Panc1 (cell line): Measurements from ENCODE around the gene PNP.

Experiments used
- POLR2AphosphoS5 ChIP-seq: IDR thresholded peaks from 2 replicates; pipeline ENCODE4 v1.6.1; 2012; ENCODE audit warnings: mild to moderate bottlenecking, low read depth, low read length, moderate library complexity
- SIN3A ChIP-seq: IDR thresholded peaks from 2 replicates; pipeline ENCODE4 v1.6.1; 2012; ENCODE audit warnings: low read depth, mild to moderate bottlenecking, low read length, moderate library complexity, borderline replicate concordance; ENCODE audit not compliant: insufficient read depth
- TF ChIP-seq, protein P1 (sequence below): fragments of 450-650 bp; IDR thresholded peaks from 2 replicates; pipeline ENCODE4 v1.5.1; 2017; ENCODE audit warnings: mild to moderate bottlenecking

DNA sequence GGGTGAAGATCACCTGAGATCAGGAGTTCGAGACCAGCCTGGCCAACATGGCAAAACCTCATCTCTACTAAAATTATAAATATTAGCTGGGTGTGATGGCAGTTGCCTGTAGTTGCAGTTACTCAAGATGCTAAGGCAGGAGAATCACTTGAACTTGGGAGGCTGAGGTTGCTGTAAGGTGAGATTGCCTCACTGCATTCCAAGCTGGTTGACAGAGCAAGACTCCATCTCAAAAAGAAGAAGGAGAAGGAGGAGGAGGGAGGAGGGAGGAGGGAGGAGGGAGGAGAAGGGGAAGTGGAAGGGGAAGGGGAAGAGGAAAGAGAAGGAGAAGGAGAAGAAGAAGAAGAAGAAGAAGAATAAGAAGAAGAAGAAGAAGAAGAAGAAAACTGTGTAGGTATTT, 53.1 kb downstream of the PNP start:
- TF ChIP-seq, protein P1, sequence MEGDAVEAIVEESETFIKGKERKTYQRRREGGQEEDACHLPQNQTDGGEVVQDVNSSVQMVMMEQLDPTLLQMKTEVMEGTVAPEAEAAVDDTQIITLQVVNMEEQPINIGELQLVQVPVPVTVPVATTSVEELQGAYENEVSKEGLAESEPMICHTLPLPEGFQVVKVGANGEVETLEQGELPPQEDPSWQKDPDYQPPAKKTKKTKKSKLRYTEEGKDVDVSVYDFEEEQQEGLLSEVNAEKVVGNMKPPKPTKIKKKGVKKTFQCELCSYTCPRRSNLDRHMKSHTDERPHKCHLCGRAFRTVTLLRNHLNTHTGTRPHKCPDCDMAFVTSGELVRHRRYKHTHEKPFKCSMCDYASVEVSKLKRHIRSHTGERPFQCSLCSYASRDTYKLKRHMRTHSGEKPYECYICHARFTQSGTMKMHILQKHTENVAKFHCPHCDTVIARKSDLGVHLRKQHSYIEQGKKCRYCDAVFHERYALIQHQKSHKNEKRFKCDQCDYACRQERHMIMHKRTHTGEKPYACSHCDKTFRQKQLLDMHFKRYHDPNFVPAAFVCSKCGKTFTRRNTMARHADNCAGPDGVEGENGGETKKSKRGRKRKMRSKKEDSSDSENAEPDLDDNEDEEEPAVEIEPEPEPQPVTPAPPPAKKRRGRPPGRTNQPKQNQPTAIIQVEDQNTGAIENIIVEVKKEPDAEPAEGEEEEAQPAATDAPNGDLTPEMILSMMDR, result no peak
- TF ChIP-seq SIN3A (no peak), POLR2AphosphoS5 (no peak)
